CD14-positive monocyte (primary cell): ENCODE data around the gene PSMB7. TPM values are rescaled to one million over a fixed set of nuclear protein-coding genes. Genes with fewer than 3 reads are reported as not detected.

Experiments
- DNase-seq, 3 donors: peaks; one replicate each; pipeline ENCODE4 v3.0.0-alpha.2; 2011 to 2022
- H2AFZ ChIP-seq: 2 replicates; pipeline ENCODE4 v1.6.0; 2012; ENCODE audit warnings: mild to moderate bottlenecking, low read depth, low read length, inconsistent platforms; ENCODE audit not compliant: insufficient read depth, poor library complexity, severe bottlenecking
- H3K27ac ChIP-seq, 2 donors: 1 replicate in 1 of 2; 2 replicates in 1 of 2; pipeline ENCODE4 v1.5.1; 2012 to 2013; ENCODE audit warnings: low read length in 2 of 2, control low read depth in 1 of 2, inconsistent platforms in 1 of 2, low read depth in 1 of 2, mild to moderate bottlenecking in 1 of 2
- H3K27me3 ChIP-seq, 2 donors: one replicate each; pipeline versions ENCODE4 v1.6.0 to v1.6.1; 2011 to 2013; ENCODE audit warnings: low read length in 2 of 2; ENCODE audit not compliant: control insufficient read depth in 2 of 2, insufficient read depth in 2 of 2
- H3K36me3 ChIP-seq, 2 donors: replicated peaks in 1 of 2; 1 replicate in 1 of 2; 2 replicates in 1 of 2; pipeline versions ENCODE4 v1.5.1 to v1.6.1; 2012 to 2013; ENCODE audit warnings: low read length in 2 of 2, control low read depth in 1 of 2, inconsistent platforms in 1 of 2, mild to moderate bottlenecking in 1 of 2; ENCODE audit not compliant: insufficient read depth in 2 of 2, control insufficient read depth in 1 of 2
- H3K4me1 ChIP-seq, 2 donors: 1 replicate in 1 of 2; 2 replicates in 1 of 2; pipeline versions ENCODE4 v1.5.1 to v1.6.1; 2012 to 2013; ENCODE audit warnings: low read length in 2 of 2, control low read depth in 1 of 2, inconsistent platforms in 1 of 2, mild to moderate bottlenecking in 1 of 2, moderate library complexity in 1 of 2; ENCODE audit not compliant: insufficient read depth in 2 of 2, control insufficient read depth in 1 of 2
- H3K4me2 ChIP-seq: replicated peaks from 2 replicates; pipeline ENCODE3; 2012; ENCODE audit warnings: low read length, moderate library complexity, mild to moderate bottlenecking; ENCODE audit not compliant: poor library complexity, severe bottlenecking; ENCODE audit errors: extremely low read depth
- H3K4me3 ChIP-seq, 3 experiments: fragments of 200-600 bp in 1 of 3; sonication (generic) in 1 of 3; replicated peaks in 1 of 3; 1 replicate in 2 of 3; 2 replicates in 1 of 3; pipeline ENCODE4 v1.5.1; 2011 to 2013; ENCODE audit warnings: low read length in 3 of 3, mild to moderate bottlenecking in 3 of 3, control low read depth in 2 of 3, low read depth in 2 of 3, inconsistent platforms in 1 of 3, moderate library complexity in 1 of 3
- H3K79me2 ChIP-seq: 2 replicates; pipeline ENCODE4 v1.6.0; 2012; ENCODE audit warnings: mild to moderate bottlenecking, control low read depth, inconsistent platforms, low read length, moderate library complexity; ENCODE audit not compliant: insufficient read depth
- H3K9ac ChIP-seq: 2 replicates; pipeline ENCODE4 v1.6.0; 2017; ENCODE audit warnings: low read length, mild to moderate bottlenecking; ENCODE audit not compliant: insufficient read depth, poor library complexity, severe bottlenecking
- H3K9me3 ChIP-seq, 2 donors: replicated peaks in 1 of 2; 1 replicate in 1 of 2; 2 replicates in 1 of 2; pipeline versions ENCODE4 v1.5.1 to v1.6.1; 2012 to 2013; ENCODE audit warnings: low read length in 2 of 2, control low read depth in 1 of 2; ENCODE audit not compliant: control insufficient read depth in 1 of 2, insufficient read depth in 1 of 2
- H4K20me1 ChIP-seq: 2 replicates; pipeline ENCODE4 v1.6.0; 2012; ENCODE audit warnings: mild to moderate bottlenecking, low read length, control low read depth, moderate library complexity; ENCODE audit not compliant: insufficient read depth
- H3K27ac Mint-ChIP-seq, 7 donors: one replicate each; pipeline ENCODE4 v1.8.0; 2020; ENCODE audit warnings: mild to moderate bottlenecking in 7 of 7, mixed read lengths in 7 of 7, moderate library complexity in 6 of 7, inconsistent platforms in 2 of 7
- H3K27me3 Mint-ChIP-seq, 3 donors: one replicate each; pipeline ENCODE4 v1.8.0; 2021 to 2022; ENCODE audit warnings: low read depth in 3 of 3, mild to moderate bottlenecking in 3 of 3, mixed read lengths in 3 of 3, moderate library complexity in 3 of 3, inconsistent platforms in 1 of 3
- H3K36me3 Mint-ChIP-seq, 2 donors: one replicate each; pipeline ENCODE4 v1.8.0; 2020; ENCODE audit warnings: mixed read lengths in 2 of 2, inconsistent platforms in 1 of 2, mild to moderate bottlenecking in 1 of 2
- H3K4me1 Mint-ChIP-seq: one replicate; pipeline ENCODE4 v1.8.0; 2020; ENCODE audit warnings: mild to moderate bottlenecking, mixed read lengths
- H3K4me3 Mint-ChIP-seq, 2 donors: one replicate each; pipeline ENCODE4 v1.8.0; 2020; ENCODE audit warnings: mild to moderate bottlenecking in 2 of 2, mixed read lengths in 2 of 2, moderate library complexity in 1 of 2
- H3K9me3 Mint-ChIP-seq, 7 donors: one replicate each; pipeline ENCODE4 v1.8.0; 2020 to 2022; ENCODE audit warnings: mixed read lengths in 7 of 7, mild to moderate bottlenecking in 6 of 7, moderate library complexity in 6 of 7, inconsistent platforms in 2 of 7
- CTCF ChIP-seq: fragments of 200-600 bp; IDR thresholded peaks from one replicate; pipeline ENCODE4 v1.8.0; 2022; ENCODE audit warnings: antibody characterized with exemption, mild to moderate bottlenecking
- WGBS: methylation state at CpG from one replicate; pipeline ENCODE4 v1.1.5; 2013; ENCODE audit warnings: missing lambda C conversion rate; ENCODE audit not compliant: insufficient coverage; 5-methylcytosine and 5-hydroxymethylcytosine counted together
- intact Hi-C, 2 donors: fragments of 100-400 bp; cut with micrococcal nuclease; formaldehyde crosslinking; loops; one replicate each; pipeline versions ENCODE4 v1.15.0 to v1.15.1; 2023
- polyA plus RNA-seq, 3 donors: library from polyadenylated mRNA; depleted of rRNA in 1 of 3; unstranded in 2 of 3; stranded (reverse) in 1 of 3; fragments of 300-500 nt in 2 of 3; fragments of >200 nt in 1 of 3; fragmentation: Illumina TruSeq in 2 of 3; gene quantifications; 1 replicate in 2 of 3; 2 replicates in 1 of 3; pipeline ENCODE4 v1.2.3, GENCODE V29; 2012 to 2021

PSMB7 gene
- polyA plus RNA-seq, 3 donors, result 129 to 194 (median 191) TPM

DNA sequence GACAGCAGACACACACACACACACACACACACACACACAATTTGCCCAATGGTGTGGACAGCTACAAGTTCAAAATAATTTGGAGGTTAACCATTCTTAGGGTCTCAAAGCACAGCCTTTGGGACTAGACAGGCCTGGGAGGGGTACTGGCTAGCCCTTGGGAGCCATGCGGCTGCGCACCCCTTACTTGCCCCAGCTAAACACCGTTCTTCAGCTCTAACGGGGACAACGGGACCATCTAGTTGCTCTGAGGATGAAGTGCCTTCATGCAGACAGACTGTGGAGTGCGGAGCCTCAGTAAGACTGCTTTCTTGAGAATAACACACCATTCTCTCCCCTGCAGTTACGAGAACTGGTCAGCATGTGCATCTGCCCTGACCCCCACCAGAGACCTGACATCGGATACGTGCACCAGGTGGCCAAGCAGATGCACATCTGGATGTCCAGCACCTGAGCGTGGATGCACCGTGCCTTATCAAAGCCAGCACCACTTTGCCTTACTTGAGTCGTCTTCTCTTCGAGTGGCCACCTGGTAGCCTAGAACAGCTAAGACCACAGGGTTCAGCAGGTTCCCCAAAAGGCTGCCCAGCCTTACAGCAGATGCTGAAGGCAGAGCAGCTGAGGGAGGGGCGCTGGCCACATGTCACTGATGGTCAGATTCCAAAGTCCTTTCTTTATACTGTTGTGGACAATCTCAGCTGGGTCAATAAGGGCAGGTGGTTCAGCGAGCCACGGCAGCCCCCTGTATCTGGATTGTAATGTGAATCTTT, 64.6 kb downstream of the PSMB7 start:
- no peaks in the 10 kb centered on the region for H3K27me3 Mint-ChIP-seq
- no peak for TF ChIP-seq CTCF
- H3K79me2 ChIP-seq, result peaks cover 26% of the 10 kb centered on the region
- WGBS, result 96% methylated on average over 16 of the region's 16 CpGs
- no peak overlapping the region for H2AFZ ChIP-seq
- peak overlapping the region in 1 of 2 donors; percentile 36 for H3K27ac ChIP-seq
- intact Hi-C loops, result no loop called here
- no peak overlapping the region for H3K9ac ChIP-seq
- no peak for DNase-seq
- H3K4me2 ChIP-seq, result no peak overlapping the region
- H3K27me3 ChIP-seq, result no peaks in the 10 kb centered on the region
- H3K4me3 ChIP-seq, result no peak overlapping the region
- peaks cover 99 to 100% of the 10 kb centered on the region in 2 donors for H3K36me3 ChIP-seq
- H3K4me1 ChIP-seq, result no peaks in the 10 kb centered on the region
- peaks cover 98% of the 10 kb centered on the region for H4K20me1 ChIP-seq
- peaks cover 0 to 3% (median 0%) of the 10 kb centered on the region in 7 donors for H3K9me3 Mint-ChIP-seq
- H3K9me3 ChIP-seq, result no peaks in the 10 kb centered on the region
- peaks cover 87 to 96% of the 10 kb centered on the region in 2 donors for H3K36me3 Mint-ChIP-seq
- H3K27ac Mint-ChIP-seq, result peak overlapping the region in 1 of 7 donors; percentile 66
- H3K4me3 Mint-ChIP-seq, result no peak overlapping the region
- peaks cover 9% of the 10 kb centered on the region for H3K4me1 Mint-ChIP-seq

GRCh38 chr9:124349675-124350493, 65.4 kb downstream of the PSMB7 start:
- H2AFZ ChIP-seq, result no peak overlapping the region
- WGBS, result 94% methylated on average over 21 of the region's 25 CpGs
- no peaks in the 10 kb centered on the region for H3K9me3 ChIP-seq
- DNase-seq, result no peak
- no peaks in the 10 kb centered on the region for H3K27me3 ChIP-seq
- TF ChIP-seq CTCF, result no peak
- no peaks in the 10 kb centered on the region for H3K4me1 ChIP-seq
- H3K36me3 Mint-ChIP-seq, result peaks cover 89 to 96% of the 10 kb centered on the region in 2 donors
- no peak overlapping the region for H3K4me3 Mint-ChIP-seq
- peak overlapping the region in 1 of 7 donors; percentile 21 for H3K27ac Mint-ChIP-seq
- peaks cover 98% of the 10 kb centered on the region for H4K20me1 ChIP-seq
- H3K27me3 Mint-ChIP-seq, result no peaks in the 10 kb centered on the region
- peaks cover 0 to 3% (median 0%) of the 10 kb centered on the region in 7 donors for H3K9me3 Mint-ChIP-seq
- no peak overlapping the region for H3K4me3 ChIP-seq
- intact Hi-C loops, result no loop called here
- H3K9ac ChIP-seq, result no peak overlapping the region
- H3K27ac ChIP-seq, result peak overlapping the region in 1 of 2 donors; percentile 36
- peaks cover 18% of the 10 kb centered on the region for H3K79me2 ChIP-seq
- H3K36me3 ChIP-seq, result peaks cover 99 to 100% of the 10 kb centered on the region in 2 donors
- peaks cover 9% of the 10 kb centered on the region for H3K4me1 Mint-ChIP-seq
- no peak overlapping the region for H3K4me2 ChIP-seq
